GM21528 (cell line): Measurements from ENCODE around the gene MBNL2.
"Not testable (repeated sequence)": the region's sequence is repeated elsewhere in the genome, so short reads cannot be mapped to it uniquely, and the experiment has no call there.

Source experiments
- ATAC-seq: cut with Tn5 transposase; IDR thresholded peaks from one replicate; pipeline ENCODE4 v1.9.1; 2021; ENCODE audit warnings: mild to moderate bottlenecking, moderate library complexity; ENCODE audit not compliant: unreplicated experiment, low FRiP score

Gene MBNL2

DNA sequence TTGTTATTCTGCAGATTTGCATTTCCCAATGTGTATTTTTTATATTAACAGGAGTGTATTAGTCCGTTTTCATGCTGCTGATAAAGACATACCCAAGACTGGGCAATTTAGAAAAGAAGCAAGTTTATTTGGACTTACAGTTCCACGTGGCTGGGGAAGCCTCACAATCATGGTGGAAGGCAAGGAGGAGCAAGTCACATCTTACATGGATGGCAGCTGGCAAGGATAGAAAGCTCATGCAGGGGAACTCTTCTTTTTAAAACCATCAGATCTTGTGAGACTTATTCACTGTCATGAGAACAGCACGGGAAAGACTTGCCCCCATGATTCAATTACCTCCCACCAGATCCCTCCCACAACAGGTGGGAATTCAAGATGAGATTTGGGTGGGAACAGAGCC, 14.9 kb upstream of the MBNL2 start:
- ATAC-seq, result not testable (repeated sequence)

DNA sequence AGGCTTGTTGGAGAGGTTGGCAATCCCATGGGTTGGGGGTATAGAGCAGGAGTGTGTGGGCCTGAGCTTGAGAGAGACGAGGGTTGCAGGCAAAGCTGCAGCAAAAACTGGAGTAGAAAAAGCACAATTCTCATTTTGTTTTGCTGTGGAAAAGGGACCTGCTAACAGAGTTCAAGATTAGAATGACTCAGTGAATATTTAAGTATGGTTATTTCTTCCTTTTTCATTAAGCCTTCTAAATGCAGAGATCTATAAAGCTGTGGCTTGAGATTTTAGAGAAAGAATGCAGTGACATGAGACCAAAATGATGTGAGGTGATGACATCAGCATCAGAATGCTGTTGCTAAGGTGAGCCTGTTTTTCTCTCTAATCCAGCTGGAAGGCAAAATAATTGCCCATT, 10.8 kb upstream of the MBNL2 start:
- no peak for ATAC-seq

DNA sequence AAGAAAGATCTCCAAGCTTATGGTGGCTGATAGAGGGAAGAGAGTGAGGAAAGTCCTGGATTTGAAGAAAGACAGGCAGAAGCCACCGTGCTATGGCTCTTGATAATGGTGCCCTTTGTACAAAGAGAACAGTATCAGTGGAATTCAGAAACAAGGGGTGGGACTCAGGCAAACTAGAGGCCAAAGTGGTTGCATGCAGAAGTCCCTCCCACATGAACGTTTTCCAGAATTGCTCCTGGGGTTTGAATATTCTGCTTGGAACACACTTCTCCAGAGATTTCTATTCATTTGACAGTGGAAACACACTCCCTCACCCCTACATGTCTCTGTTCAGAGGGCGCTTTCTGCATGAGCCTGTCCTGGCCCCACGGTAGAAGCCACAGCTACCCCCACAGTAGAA, 10.1 kb upstream of the MBNL2 start:
- ATAC-seq, result no peak

DNA sequence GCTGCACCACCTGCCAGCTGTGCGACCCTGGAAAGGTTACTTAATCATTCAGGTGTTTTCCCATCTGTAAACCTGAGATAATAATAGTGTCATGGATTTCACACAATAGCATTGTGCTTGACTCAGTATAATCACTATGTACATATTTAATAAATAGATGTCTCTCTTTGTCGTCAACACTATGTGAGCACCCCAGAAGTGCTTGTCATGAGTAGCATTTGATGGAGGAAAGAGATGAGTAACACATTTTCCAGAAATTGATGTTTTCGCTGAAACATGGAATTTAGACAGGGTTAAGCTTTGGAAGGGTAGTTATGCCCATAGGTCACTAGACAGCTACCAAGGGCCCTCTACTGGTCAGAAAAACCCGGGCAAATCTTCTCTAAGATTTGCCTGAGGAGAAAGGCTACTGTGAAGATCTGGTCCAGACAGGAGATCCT, 9.5 kb upstream of the MBNL2 start:
- no peak for ATAC-seq

DNA sequence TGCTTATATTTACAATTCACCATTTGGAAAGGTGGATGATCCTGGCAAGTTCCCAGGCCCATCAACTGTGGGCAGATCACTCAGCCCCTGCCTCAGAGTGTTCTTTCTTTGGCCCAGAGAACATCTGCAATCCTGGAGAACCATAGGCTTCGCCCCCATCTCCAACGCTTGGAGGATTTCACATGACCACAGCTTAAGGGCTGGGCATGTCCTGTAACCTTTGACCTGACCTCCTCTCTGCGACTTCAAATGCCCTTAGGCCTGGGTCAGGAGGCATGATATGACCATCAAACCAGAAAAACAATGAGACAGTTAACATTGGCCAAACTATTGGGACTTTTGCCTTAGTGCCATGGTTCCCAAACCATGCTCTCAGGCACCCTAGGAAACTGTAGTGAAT, 7.2 kb upstream of the MBNL2 start:
- no peak for ATAC-seq

DNA sequence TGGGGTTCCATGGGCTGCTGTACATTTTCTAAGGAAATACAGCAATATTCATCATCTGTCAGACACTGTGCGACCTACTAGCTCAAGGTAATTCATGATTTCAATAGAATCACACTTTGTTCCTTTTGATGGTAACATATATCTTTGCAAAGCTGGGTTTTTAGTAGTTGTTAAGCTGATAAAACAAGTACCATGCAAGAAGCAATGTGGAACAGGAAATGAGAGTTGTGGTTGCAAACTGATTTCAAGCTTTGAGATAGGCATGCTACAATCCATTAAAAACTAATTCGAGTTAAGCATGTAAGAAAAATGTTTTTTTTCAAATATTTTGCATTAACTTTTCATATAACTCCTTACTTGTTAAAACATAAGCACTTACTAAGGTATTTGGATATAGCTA, 6.8 kb upstream of the MBNL2 start:
- ATAC-seq, result no peak

DNA sequence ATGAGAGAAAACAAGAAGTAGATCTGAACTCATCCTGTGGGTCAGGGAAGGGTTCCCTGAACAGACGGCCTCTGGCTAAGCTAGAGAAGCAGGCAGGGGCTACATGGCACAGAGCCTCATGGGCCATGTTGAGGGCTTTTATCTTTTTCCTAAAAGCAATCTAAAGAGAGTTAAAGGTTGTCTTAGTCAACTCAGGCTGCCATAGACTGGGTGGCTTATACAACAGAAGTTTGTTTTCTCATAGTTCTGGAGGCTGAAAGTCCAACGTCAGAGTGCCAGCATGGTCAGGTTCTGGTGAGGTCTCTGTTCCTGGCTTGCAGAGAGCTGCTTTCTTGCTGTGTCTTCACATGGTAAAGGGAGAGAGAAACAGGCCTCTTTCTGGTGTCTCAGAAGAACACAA, 2.9 kb upstream of the MBNL2 start:
- ATAC-seq, result no peak

DNA sequence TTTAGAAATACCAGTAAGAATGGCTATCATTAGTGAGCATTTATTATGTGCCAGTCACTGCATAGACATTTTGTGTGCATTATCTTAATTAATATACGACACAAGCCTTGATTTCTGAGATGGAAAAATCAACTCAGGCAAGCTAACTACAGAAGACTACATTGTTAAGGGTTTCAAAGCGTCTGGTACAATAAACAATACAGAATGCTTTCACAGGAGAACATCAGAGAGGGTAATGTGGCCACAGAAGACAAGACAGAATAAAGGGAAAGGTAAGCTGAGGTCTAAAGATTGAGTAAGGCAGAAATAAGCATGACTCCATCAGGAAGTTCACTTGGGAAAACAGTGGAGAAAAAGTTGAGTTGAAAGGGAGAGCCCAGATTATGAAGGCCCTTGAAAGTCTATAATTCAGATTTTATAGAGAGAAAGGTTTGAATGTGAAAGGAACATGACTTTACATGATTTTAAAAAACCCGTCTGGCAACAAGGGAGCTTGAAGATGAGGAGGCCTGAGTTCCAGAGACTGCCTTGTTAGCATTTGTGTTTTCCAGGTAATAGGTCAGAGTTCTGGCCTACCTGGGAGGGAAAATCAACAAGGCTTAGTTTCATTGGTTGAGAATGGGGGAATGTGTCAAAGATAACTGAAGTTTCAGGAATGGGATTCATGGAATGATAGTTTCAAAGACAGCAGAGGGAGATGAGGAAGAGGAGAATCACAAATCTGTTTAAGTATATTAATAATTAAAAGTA, 1.8 kb upstream of the MBNL2 start:
- ATAC-seq, result no peak

DNA sequence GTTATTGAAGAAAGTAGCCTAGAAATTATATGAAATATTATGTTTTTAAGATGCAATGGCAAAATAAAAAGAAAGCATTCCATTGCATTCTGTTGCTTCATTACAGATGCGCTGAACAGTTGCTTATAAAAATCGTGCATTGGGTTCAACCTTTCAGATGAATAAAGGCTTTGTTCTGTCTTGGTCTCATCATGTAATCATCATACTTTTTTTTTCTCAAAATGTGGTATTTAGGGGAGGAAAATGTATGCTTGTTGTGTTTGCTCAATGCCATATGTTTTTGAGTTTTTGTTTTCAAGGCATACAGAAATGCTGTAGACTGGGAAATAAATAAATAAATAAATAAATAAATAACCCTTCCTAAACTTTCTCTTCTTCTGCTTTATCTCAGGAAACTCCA, 1.1 kb upstream of the MBNL2 start:
- ATAC-seq, result no peak

DNA sequence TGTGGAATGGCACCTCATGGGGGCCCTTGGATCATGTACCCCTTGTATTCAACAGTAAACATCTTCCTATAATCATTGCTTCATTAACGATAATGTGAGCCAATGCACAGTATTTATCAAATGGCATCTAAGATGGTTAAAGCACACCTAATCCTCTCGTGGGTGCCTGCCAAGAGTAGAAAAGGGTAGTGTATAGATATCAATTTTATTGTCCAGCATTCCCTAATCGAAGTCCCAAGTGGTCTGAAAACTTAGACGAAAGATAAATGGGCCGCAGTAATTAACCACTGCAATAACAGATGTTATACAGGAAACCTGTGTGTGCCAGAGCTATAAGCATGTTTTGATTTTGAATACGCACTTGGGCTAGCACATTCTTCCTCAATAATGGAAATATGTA, 667 bp upstream of the MBNL2 start:
- ATAC-seq, result no peak

DNA sequence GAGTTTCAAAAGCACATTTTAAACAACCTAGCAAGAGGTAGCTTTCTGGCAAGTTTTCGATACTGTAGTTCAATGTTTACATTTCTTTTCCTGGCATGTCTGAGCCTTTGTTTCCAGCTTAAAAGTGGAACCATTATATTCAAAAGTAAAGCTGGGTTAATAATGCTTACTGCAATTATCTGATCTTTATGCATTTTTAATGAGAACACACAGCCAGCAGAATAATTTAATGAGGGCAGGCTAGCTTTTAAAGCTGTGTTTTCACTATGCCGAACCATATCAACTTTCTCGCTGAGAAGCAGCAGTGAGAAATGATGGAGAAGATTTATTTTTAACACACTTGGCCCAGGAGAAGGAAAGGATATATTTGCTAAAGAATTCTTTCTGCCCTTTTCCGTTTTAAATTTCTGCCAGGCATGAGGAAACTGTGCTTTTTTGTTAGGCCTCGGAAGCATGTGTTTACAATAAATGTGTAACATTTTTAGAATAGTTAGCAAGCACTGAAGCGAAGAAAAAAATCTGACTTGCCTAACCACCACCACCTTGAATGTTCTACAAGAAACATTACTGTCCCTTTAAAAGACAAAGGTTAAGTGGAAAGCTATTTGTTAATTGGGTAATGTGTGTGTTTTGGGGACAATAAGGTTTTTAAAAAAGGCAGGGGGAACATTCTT, 1.0 kb downstream of the MBNL2 start:
- no peak for ATAC-seq

DNA sequence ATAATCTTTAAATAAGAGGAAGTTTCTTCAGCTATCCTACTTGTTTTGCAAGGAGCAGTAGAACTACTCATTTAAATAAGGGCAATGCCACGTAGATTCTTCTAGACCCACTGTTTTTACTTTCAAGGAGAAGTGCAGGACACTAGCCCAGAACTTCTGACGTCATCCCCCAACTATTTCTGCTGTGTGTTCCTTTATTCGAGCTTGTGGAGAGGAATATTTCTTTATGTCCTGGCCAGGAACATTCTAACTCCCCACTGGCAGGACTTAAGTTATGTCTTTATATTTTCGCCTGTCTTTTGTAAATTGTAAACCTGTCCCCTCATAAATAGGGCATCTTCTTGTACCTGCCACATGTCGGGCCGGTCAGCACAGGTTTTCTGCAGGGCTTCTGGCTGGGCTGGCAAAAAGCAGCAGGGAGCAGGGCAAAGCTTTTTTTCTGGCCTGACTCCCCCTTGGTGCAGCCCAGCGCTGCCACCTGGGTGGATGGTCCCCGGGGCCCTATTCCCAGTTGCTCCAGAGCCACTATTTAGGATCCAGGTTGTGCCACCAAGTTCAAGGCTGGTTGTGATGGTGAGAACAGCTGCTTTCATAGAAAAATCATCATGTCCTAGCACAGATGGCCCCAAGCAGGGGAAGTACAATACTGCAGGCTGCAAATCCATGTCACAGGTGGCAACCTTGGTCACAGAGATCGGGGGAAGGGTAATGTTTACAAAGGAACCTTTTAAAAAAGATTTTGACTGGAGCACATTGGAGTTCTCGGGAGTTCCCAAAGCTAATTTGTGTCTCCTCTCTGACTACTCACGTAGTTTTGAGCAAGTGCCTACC, 1.8 kb downstream of the MBNL2 start:
- peak; percentile 35 for ATAC-seq

DNA sequence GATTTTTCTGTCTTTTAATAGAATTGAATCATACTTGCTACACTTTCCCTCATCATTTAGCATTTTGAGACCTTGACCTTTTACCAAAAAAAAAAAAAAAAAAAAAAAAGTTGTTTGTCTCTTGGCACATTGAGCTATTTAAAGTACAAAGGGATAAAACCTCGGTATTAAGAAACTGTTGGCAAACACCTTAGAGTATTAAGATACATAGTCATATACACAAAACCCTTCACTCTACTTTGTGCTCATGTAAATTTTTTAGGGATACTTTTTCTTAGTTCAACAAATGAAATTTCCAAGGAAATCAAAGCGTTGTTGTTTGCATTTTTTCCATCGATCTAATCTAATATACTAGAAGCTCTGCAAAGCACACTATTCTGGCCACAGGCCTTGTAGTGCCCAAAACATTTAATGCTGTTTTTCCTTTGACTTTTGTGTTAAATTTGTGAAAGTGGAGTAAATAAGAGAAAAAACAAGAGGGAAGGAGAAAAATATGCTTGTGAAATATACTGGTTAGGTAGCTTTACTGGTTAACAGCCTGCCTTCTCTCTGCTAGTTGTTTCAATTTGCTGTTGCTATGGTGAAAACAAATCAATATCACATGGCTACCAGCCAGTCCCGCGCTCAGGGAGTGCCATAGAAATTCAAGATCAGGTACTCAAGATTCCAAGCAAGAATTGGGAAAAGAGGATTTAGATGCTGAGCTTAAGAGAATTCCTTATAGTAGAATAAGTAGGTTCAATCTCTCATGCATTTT, 2.6 kb downstream of the MBNL2 start:
- ATAC-seq, result no peak

DNA sequence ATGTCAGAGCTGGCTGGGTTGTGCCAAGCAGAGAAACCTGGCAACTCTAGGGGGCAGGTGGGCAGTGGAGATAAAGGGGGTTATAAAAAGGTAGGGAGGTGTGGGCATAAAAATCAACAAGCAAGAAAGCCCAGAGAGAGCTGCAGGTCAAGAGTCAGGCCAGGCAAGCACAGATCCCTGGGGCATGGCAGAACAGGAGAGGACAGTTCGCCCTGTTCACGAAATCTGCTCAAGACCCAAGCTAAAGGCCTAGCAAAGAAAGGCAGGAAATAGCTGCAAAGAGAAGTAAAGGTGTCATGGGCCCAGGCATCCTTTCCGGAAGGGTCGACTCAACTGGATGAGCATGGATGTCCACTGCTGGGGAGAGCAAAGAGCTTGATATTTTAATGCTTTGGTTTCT, 3.4 kb downstream of the MBNL2 start:
- no peak for ATAC-seq

DNA sequence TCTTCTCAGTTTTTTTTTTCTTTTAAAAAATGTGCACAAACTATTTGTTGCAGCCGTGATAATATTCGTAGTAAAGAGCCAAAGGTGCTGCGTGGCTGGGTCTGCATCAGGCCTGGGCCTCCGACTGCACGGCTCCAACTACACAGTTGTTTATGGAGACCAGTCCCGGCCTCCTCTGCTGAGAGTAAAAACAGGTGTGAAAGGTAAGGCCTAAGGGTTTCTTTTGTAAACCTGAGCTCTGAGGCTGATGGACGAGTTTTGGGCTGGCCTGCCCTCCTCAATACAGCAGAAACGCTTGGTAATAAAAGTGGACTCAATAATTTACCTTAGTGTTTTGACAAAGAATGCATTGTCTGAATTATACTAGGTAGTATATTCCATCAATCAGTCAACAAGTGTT, 3.9 kb downstream of the MBNL2 start:
- ATAC-seq, result no peak

DNA sequence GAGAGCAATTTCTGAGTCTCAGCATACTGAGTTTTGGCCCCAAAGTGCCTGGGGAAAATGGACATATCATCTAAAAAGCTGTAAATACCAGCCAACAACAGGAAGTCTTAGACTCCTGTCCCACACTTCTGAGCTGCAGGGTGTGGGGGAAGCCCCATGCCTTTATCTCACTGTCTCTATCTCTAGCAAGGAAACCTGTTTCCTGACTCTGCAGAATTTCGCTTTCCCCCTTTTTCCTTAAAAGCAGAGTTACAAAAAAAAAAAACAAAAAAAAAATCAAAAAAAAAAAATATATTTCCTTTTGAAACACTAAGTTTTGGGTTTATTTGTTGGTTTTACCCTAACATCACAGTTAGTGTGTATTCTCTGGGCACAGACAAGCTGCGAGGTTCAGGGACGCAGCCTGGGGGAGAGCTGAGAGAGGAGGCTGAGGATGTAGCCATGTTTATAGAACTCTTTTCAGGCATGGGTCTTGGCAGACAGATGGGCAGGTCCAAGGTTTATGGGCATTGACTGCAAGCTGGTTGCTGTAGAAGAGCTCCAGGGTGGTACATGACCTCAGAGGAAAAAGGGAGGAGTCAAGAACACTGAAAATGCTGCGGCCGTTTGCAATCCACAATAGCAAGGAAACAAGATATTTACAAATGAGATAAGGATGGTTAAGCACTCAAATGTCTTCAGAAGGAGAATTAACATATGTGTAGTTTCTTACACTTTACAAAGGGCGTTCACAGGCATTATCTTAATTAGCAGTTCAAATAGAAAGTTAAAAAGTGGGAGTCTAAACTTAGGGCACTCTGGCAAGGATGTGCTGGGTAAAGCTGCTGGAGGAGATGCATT, 4.9 kb downstream of the MBNL2 start:
- peak; percentile 54 for ATAC-seq

DNA sequence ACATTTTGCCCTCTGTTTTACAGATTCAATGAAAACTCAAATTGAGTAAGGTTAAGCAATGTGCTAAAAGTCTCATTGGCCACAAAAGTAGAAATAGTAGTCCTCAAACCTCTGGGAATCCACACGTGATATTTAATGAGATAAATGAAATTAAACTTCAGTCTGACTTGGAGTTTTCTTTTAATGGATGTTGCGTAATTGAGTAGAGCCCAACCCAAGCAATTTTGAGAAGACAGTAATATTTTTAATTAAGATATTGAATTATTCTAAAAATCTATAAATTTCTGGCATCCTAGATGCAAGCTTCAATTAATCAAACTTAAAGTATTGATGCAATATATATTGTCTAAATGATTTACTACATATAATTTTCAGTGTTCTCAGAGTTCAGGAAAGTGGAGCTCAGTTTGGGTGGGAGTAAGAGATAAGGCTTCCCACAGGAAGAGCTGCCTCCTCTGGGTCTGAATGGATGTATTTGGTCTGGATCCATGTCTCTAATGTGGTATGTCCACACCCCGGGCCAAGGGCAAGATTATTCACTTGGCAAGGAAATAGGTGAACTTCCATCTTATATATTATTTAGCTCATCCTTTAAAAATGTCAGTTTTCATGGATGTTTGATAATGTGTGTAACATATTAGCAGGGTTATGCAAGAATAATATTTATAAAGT, 6.9 kb downstream of the MBNL2 start:
- no peak for ATAC-seq

DNA sequence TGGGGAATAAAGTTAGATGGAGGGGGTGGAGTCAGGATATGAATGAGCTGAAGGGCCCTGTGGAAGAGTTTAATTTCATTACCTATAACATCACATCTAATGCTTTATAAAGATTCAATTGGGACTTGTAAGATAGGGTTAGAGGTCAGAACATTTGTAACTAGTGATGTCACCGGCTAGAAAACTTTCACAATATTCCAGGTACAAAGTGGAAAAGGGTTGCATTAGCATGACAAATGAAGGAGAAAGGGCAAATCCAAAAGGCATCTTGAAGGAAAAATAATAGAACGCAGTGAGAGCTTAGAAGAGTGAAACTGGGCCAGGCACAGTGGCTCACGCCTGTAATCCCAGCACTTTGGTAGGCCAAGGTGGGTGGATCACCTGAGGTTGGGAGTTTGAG, 7.6 kb downstream of the MBNL2 start:
- ATAC-seq, result no peak

DNA sequence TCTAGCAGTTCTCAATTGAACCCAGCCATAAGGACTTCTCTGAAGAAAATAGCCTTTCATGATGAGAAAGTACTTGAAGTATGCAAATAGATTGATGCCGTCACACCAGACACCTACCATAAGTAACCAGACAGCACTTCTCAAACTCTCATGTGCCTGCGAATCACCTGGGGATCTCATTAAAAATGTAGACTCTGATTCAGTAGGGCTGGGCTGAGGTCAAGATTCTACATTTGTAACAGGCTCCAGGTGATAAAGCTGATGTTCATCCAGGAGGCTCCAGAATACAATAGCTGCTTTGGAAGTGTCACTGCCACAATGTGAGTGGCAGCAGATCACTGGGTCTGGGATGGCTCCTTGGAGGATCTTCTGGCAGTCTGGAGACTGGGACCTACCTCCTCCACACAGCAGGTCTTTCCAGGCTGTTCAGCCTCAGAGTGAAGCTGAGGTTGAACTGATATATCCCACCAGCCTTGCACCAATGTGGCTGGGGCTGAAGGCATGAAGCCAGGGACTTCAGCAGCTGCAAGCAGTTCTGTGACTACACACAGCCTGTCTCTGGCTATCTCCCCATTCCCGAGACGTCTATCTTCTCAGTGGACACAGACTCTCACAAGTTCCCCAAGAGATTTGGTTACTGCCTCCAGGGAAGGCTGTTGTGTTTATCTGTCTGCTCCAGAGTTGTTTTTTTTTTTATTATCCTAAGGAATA, 9.1 kb downstream of the MBNL2 start:
- ATAC-seq, result no peak
